Fibroblast of the conjunctiva (primary cell): ENCODE measurements around the gene SHISA6.

Experiments used
- DNase-seq: peaks from one replicate; pipeline ENCODE4 v3.0.0-alpha.2; 2010; ENCODE audit warnings: low read depth

The SHISA6 gene

GRCh38 chr17:11353601-11354000 is 112.6 kb downstream of the SHISA6 start:
- no peak for DNase-seq

DNA sequence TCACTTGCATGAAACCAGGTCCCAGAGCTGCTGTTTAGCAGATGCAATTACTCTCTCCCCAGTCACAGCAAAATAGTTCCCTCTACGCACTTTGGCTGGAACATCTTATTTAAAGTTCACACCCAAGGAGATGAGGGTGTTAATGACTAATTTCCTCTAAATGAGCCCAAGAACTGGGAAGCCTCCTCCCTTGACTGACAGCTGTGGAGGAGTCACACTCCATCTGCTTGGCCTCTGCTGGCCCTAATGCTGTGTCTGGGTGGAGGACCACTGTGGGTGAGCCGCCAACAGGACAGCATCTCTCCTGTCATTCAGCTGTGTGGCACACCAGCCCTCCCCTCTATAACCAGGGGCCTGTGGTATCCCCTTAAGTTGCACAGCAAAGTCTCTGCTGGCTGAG is 115.4 kb downstream of the SHISA6 start:
- DNase-seq: no peak

DNA sequence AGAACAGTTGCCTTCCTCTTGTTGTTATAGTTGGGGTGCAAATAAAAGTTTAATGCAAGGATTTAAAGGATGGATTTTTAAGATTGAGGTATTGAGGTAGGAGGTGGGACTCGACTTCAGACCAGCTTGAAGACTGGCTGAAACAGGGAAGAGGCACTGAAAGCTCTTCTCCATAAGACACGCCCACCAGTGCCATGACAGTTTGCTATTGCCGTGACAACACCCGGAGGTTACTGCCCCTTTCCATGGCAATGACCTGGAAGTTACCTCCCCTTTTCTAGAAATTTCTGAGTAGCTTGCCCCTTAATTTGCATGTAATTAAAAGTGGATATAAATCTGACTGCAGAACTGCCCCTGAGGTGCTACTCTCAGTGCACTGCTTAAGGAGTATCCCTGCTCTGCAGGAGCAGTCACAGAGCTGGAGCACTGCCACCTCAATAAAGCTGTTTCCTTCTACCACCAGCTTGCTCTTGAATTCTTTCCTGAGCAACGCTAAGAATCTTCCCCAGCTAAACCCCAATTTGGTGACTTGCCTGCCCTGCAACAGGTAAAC is 122.6 kb downstream of the SHISA6 start:
- no peak for DNase-seq

GRCh38 chr17:11366272-11366850 is 125.3 kb downstream of the SHISA6 start:
- no peak for DNase-seq

- DNase-seq: no peak
Observed at GRCh38 chr17:11369575-11369974, 128.6 kb downstream of the SHISA6 start.

- DNase-seq: no peak
Observed at GRCh38 chr17:11372692-11373091, 131.7 kb downstream of the SHISA6 start.

DNA sequence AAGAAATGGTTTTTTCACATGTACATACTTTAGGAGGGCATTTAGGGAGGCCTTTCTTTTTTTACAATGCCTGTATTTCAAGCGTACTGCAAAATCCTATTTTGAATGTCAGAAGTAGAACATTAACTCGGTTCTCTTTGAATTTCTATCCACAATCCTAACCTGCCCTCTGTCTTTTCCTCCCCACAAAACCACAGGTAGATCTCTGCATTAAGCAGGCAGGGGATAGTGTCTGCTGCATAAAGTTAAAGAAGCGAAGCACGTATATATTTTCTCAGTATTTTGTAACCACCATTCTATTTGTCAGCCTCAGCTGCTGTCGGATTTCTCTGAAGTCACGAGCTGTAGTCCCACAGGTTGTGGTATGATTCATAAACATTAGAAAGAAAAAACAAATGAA is 137.5 kb downstream of the SHISA6 start:
- DNase-seq: no peak

DNA sequence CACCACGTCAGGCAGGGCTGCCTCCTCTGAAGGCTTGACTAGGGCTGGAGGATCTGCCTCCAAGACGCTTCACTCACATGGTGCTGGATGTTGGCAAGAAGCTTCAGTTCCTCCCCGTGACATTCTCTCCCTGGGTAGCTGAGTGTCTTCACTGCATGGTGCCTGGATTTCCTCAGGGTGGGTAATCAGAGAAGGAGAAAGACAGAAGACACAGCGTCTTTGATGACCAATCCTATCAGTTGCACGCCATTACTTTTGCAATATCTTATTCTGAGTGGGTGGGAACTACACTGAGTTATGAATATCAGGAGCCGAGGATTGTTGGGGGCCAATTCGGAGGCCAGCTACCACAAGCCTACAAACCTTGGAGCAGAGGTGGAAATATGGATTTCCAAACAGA is 139.7 kb downstream of the SHISA6 start:
- no peak for DNase-seq

DNA sequence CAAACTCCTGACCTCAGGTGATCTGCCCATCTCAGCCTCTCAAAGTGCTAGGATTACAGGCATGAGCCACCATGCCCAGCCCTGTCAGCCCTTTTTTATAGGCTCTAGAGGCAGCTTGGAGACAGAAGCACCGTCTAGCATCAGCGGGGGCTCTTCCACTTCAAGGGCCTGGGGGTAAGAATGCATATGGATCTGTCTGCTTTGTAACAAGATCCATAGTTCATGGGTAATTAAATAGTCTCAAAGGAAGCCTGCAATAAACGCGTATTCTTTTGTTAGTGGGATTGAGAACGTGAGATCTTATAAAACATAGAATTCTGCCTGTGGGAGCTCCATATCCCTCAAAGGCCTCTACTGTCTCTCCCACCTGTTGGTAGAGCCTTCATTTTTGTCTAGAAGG is 142.1 kb downstream of the SHISA6 start:
- no peak for DNase-seq

- no peak for DNase-seq
Observed at GRCh38 chr17:11384131-11384530, 143.1 kb downstream of the SHISA6 start.

- no peak for DNase-seq
Observed at GRCh38 chr17:11387610-11388009, 146.6 kb downstream of the SHISA6 start.

DNA sequence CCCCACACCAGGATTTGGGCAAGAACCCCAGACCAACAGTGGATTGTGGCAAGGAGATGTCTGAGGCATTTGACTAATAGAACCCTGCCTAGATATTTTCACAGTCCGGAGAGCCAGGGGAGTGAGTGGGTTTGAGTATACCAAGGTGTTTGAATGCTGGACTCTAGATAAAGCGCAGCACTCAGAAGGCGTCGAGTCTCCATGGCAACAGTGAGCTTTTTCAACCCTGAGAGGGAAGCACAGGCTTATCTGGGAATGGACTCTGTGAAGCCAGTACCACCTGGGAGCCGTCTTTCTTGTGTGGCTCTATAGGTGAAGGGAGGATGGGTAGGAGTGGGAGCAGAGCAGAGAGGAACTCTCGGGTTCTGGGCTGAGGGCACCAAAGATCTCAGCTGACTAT is 147.0 kb downstream of the SHISA6 start:
- DNase-seq: no peak

GRCh38 chr17:11389583-11389982 is 148.6 kb downstream of the SHISA6 start:
- no peak for DNase-seq

- DNase-seq: no peak
Observed at GRCh38 chr17:11391134-11391533, 150.1 kb downstream of the SHISA6 start.

- no peak for DNase-seq
Observed at GRCh38 chr17:11404431-11405276, 163.6 kb downstream of the SHISA6 start.

- DNase-seq: no peak
Observed at GRCh38 chr17:11406716-11407115, 165.7 kb downstream of the SHISA6 start.

DNA sequence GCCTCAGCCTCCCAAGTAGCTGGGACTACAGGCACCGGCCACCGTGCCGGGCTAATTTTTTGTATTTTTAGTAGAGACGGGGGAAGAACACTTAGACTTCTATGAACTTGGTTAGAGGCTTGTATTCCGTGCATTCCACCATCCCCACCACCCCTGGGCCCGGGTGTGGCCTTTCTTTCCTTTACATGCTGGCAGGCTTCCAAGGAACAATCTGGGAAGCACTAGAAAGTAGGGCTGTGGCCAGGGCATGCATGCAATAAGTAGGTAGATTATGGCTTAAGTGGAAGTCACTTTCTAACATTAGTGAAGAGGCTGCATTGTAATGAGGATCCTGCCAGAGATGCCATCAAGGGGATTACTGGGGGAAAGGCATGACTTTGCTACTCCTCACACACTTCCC is 171.6 kb downstream of the SHISA6 start:
- DNase-seq: no peak

GRCh38 chr17:11418342-11418741 is 177.3 kb downstream of the SHISA6 start:
- no peak for DNase-seq

- no peak for DNase-seq
Observed at GRCh38 chr17:11430751-11431150, 189.7 kb downstream of the SHISA6 start.

GRCh38 chr17:11438673-11439072 is 197.7 kb downstream of the SHISA6 start:
- no peak for DNase-seq

DNA sequence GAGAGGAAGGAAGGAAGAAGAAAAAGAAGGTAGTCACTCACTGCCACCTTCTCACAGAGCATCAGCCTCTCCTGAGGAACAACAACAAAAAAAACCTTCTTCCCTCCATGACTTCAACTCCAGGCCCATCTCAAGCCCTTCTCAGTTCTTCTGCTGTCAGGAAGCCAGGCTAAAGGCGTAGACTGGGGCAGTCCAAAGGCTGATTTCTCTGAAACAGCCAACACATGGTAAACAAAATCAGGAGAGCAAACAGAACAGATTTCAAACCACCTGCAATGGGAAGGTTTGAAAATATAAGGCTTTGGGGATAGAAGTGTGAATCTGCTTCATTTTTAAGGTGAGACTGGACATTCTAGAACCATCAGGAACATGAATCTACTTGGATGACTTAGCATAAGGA is 200.0 kb downstream of the SHISA6 start:
- no peak for DNase-seq

DNA sequence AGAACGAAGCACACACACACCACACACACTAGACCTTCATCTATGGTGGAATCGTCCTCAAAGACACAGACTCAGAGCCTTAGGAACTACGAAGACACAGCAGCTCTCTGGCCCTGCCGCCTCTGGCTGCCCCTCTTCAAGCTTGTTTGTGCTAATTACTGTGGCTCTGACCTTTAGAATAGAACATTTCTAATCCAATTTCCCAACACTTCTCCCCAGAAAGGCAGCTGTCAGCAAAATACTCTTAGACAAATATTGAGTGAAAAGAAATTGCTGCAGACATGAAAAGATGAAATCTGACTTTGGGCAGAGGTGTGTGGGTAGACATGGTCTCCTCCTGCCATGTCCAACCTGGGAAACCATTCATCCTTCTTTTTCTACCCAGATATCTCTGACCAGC is 205.3 kb downstream of the SHISA6 start:
- DNase-seq: no peak

DNA sequence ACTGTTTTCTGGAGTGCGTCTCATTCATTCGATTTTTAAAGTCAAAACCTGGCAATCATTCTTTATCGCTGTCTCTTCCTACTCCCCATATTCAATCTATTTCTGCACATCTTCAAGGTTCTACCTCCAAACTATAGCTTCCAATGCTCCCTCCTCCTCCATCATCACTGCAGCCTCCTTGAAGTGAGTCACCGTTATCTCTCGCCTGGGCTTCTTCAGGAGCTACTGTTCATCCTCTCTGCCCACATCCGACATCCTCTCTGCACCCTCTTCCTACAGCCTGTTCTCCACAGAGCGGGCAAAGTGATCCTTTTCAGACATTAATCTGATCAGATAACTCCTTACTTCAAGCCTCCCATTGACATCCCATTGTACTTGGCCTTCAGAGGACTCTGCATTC is 213.1 kb downstream of the SHISA6 start:
- no peak for DNase-seq

DNA sequence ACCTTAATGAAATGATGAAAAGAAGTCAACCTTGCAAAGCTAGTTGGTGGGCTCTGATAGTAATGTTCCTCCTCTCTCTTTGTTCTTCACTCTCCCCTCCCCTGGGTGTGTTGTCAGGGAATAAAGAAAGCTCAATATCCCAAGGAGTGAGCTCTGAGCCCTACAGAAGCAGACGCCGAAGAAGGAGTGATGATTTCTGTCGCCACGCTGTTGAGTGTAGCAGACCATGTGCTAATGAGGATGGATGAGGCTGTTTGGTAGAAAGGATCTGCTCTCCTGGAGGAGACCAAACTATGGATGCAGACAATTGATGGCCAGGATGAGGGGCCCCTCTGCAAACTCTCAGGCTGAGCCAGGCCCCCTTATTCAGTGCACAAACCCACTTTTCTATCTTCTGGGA is 217.3 kb downstream of the SHISA6 start:
- DNase-seq: no peak
